Stimulated activated naive CD8-positive, alpha-beta T cell treated with anti-CD3 and anti-CD28 coated beads, Interleukin-15, Interleukin-2, amounts not matched to agents 100 ng/mL and 50 ng/mL, for 24 hours (primary cell): Measurements from ENCODE around the gene MAP2K5.

Source experiments
- H3K27ac Mint-ChIP-seq: one replicate; pipeline ENCODE4 v1.8.0; 2021; ENCODE audit warnings: mild to moderate bottlenecking, mixed read lengths
- H3K27me3 Mint-ChIP-seq: one replicate; pipeline ENCODE4 v1.8.0; 2021; ENCODE audit warnings: mixed read lengths
- H3K36me3 Mint-ChIP-seq: one replicate; pipeline ENCODE4 v1.8.0; 2021; ENCODE audit warnings: low read depth, mixed read lengths
- H3K4me1 Mint-ChIP-seq: one replicate; pipeline ENCODE4 v1.8.0; 2021; ENCODE audit warnings: low read depth, mixed read lengths
- H3K4me3 Mint-ChIP-seq: one replicate; pipeline ENCODE4 v1.8.0; 2021; ENCODE audit warnings: mild to moderate bottlenecking, mixed read lengths
- H3K9me3 Mint-ChIP-seq: one replicate; pipeline ENCODE4 v1.8.0; 2021; ENCODE audit warnings: mixed read lengths

MAP2K5 gene

GRCh38 chr15:67512933-67513714 is 29.4 kb upstream of the MAP2K5 start:
- Mint-ChIP-seq H3K4me1 (peaks cover 4% of the 10 kb centered on the region), H3K36me3 (peaks cover 50% of the 10 kb centered on the region), H3K27me3 (no peaks in the 10 kb centered on the region)

GRCh38 chr15:67515090-67515489 is 27.4 kb upstream of the MAP2K5 start:
- peaks cover 48% of the 10 kb centered on the region for H3K36me3 Mint-ChIP-seq
- H3K4me3 Mint-ChIP-seq: no peak overlapping the region
- H3K27me3 Mint-ChIP-seq: no peaks in the 10 kb centered on the region
- no peak overlapping the region for H3K27ac Mint-ChIP-seq
- H3K9me3 Mint-ChIP-seq: no peaks in the 10 kb centered on the region
- H3K4me1 Mint-ChIP-seq: peaks cover 4% of the 10 kb centered on the region

More at GRCh38 chr15:67512933-67513714, 29.4 kb upstream of the MAP2K5 start:
- no peak overlapping the region for H3K27ac Mint-ChIP-seq
- no peaks in the 10 kb centered on the region for H3K9me3 Mint-ChIP-seq
- no peak overlapping the region for H3K4me3 Mint-ChIP-seq

GRCh38 chr15:67515557-67515956 is 26.9 kb upstream of the MAP2K5 start:
- Mint-ChIP-seq H3K36me3 (peaks cover 45% of the 10 kb centered on the region), H3K9me3 (no peaks in the 10 kb centered on the region), H3K27ac (no peak overlapping the region), H3K4me3 (no peak overlapping the region), H3K4me1 (peaks cover 5% of the 10 kb centered on the region), H3K27me3 (no peaks in the 10 kb centered on the region)

GRCh38 chr15:67520321-67521028 is 22.0 kb upstream of the MAP2K5 start:
- peak overlapping the region; percentile 91 for H3K27ac Mint-ChIP-seq
- H3K4me3 Mint-ChIP-seq: peak overlapping the region; percentile 97
- H3K36me3 Mint-ChIP-seq: peaks cover 13% of the 10 kb centered on the region
- H3K27me3 Mint-ChIP-seq: no peaks in the 10 kb centered on the region
- H3K9me3 Mint-ChIP-seq: no peaks in the 10 kb centered on the region
- H3K4me1 Mint-ChIP-seq: peaks cover 28% of the 10 kb centered on the region

- Mint-ChIP-seq H3K27ac (peak within 1 kb of the TSS; percentile 99), H3K36me3 (peaks cover 16% of the 10 kb centered on the region), H3K4me1 (peaks cover 28% of the 10 kb centered on the region), H3K4me3 (peak within 1 kb of the TSS; percentile 97), H3K27me3 (no peaks in the 10 kb centered on the region), H3K9me3 (no peaks in the 10 kb centered on the region)
These were observed 21.3 kb upstream of the MAP2K5 start, which contains the start of gene C15orf61 for GRCh38 chr15:67521029-67521782. C15orf61 (plus strand) TSS chr15:67521131; CDS start chr15:67521249, 118 bp downstream.

GRCh38 chr15:67521783-67522568 is 20.5 kb upstream of the MAP2K5 start:
- Mint-ChIP-seq H3K9me3 (no peaks in the 10 kb centered on the region), H3K36me3 (peaks cover 21% of the 10 kb centered on the region), H3K27me3 (no peaks in the 10 kb centered on the region), H3K4me3 (peak overlapping the region; percentile 97), H3K4me1 (peaks cover 28% of the 10 kb centered on the region), H3K27ac (peak overlapping the region; percentile 99)

- H3K4me3 Mint-ChIP-seq: peak overlapping the region; percentile 97
- peaks cover 23% of the 10 kb centered on the region for H3K36me3 Mint-ChIP-seq
- H3K27me3 Mint-ChIP-seq: no peaks in the 10 kb centered on the region
- no peak overlapping the region for H3K27ac Mint-ChIP-seq
- H3K4me1 Mint-ChIP-seq: peaks cover 28% of the 10 kb centered on the region
- H3K9me3 Mint-ChIP-seq: no peaks in the 10 kb centered on the region
These were observed 19.2 kb upstream of the MAP2K5 start for GRCh38 chr15:67523330-67523729.

- H3K27me3 Mint-ChIP-seq: no peaks in the 10 kb centered on the region
- H3K4me1 Mint-ChIP-seq: peaks cover 28% of the 10 kb centered on the region
- no peak overlapping the region for H3K4me3 Mint-ChIP-seq
- no peak overlapping the region for H3K27ac Mint-ChIP-seq
- peaks cover 18% of the 10 kb centered on the region for H3K36me3 Mint-ChIP-seq
- H3K9me3 Mint-ChIP-seq: no peaks in the 10 kb centered on the region
These were observed 18.3 kb upstream of the MAP2K5 start for GRCh38 chr15:67524235-67524634.

- Mint-ChIP-seq H3K4me1 (peaks cover 13% of the 10 kb centered on the region), H3K36me3 (peaks cover 18% of the 10 kb centered on the region), H3K27me3 (no peaks in the 10 kb centered on the region), H3K4me3 (no peak overlapping the region), H3K9me3 (no peaks in the 10 kb centered on the region), H3K27ac (no peak overlapping the region)
These were observed 14.0 kb upstream of the MAP2K5 start for GRCh38 chr15:67528513-67528912.

GRCh38 chr15:67531379-67531914 is 11.1 kb upstream of the MAP2K5 start:
- no peak overlapping the region for H3K4me3 Mint-ChIP-seq

GRCh38 chr15:67533873-67534272 is 8.6 kb upstream of the MAP2K5 start:
- no peaks in the 10 kb centered on the region for H3K27me3 Mint-ChIP-seq
- no peaks in the 10 kb centered on the region for H3K9me3 Mint-ChIP-seq
- no peaks in the 10 kb centered on the region for H3K36me3 Mint-ChIP-seq
- H3K27ac Mint-ChIP-seq: no peak overlapping the region
- peaks cover 15% of the 10 kb centered on the region for H3K4me1 Mint-ChIP-seq
- no peak overlapping the region for H3K4me3 Mint-ChIP-seq

More at GRCh38 chr15:67531379-67531914, 11.1 kb upstream of the MAP2K5 start:
- H3K27ac Mint-ChIP-seq: peak overlapping the region; percentile 21
- H3K27me3 Mint-ChIP-seq: no peaks in the 10 kb centered on the region
- H3K9me3 Mint-ChIP-seq: no peaks in the 10 kb centered on the region
- H3K36me3 Mint-ChIP-seq: peaks cover 15% of the 10 kb centered on the region
- peaks cover 13% of the 10 kb centered on the region for H3K4me1 Mint-ChIP-seq

- Mint-ChIP-seq H3K27ac (no peak overlapping the region), H3K4me3 (no peak overlapping the region), H3K9me3 (no peaks in the 10 kb centered on the region), H3K4me1 (peaks cover 20% of the 10 kb centered on the region), H3K36me3 (no peaks in the 10 kb centered on the region), H3K27me3 (no peaks in the 10 kb centered on the region)
These were observed 8.1 kb upstream of the MAP2K5 start for GRCh38 chr15:67534360-67534759.

GRCh38 chr15:67537771-67538170 is 4.7 kb upstream of the MAP2K5 start:
- Mint-ChIP-seq H3K27ac (no peak overlapping the region), H3K27me3 (no peaks in the 10 kb centered on the region), H3K9me3 (no peaks in the 10 kb centered on the region), H3K4me3 (no peak overlapping the region), H3K4me1 (peaks cover 28% of the 10 kb centered on the region), H3K36me3 (peaks cover 3% of the 10 kb centered on the region)

GRCh38 chr15:67543348-67543718 is 830 bp downstream of the MAP2K5 start:
- Mint-ChIP-seq H3K36me3 (peaks cover 6% of the 10 kb centered on the region), H3K4me1 (peaks cover 55% of the 10 kb centered on the region), H3K4me3 (peak overlapping the region; percentile 99)

More at GRCh38 chr15:67543348-67543718, 830 bp downstream of the MAP2K5 start:
- Mint-ChIP-seq H3K27me3 (no peaks in the 10 kb centered on the region), H3K9me3 (no peaks in the 10 kb centered on the region), H3K27ac (peak overlapping the region; percentile 91)
